HG03066 (cell line): ENCODE data around the gene TGFBRAP1.
A peak's percentile ranks its signal among the peaks of the same experiment; 100 is the strongest.
"Not testable (repeated sequence)": the region's sequence is repeated elsewhere in the genome, so short reads cannot be mapped to it uniquely, and the experiment has no call there.

Source experiments
- ATAC-seq: cut with Tn5 transposase; IDR thresholded peaks from one replicate; pipeline ENCODE4 v1.9.1; 2021; ENCODE audit warnings: low read depth; ENCODE audit not compliant: unreplicated experiment

TGFBRAP1 gene

GRCh38 chr2:105287692-105288091, 41.8 kb downstream of the TGFBRAP1 start:
- peak; percentile 56 for ATAC-seq

GRCh38 chr2:105283532-105283931, 46.0 kb downstream of the TGFBRAP1 start:
- no peak for ATAC-seq

DNA sequence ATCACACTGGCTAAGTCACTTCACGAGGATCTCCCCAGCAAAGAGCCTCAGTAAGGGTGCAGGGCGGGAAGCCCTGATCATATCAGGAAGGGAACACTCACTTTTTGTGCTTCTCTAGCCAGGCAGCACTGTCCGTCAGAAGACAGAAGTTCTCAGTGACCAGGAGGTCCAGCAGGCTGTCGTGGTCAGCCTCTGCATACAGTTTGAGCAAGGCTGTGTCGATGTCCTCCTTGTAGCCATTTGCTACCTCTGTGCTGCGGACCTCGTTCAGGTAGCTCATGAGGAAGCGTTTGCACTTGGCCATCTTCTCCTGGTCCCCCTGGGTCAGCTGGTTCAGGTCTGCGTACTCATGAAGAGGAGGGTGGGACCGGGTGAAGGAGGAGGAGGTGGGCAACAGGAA, 49.3 kb downstream of the TGFBRAP1 start:
- no peak for ATAC-seq

GRCh38 chr2:105279126-105279525, 50.4 kb downstream of the TGFBRAP1 start:
- no peak for ATAC-seq

- no peak for ATAC-seq
Measured at GRCh38 chr2:105278654-105279053, 50.9 kb downstream of the TGFBRAP1 start.

DNA sequence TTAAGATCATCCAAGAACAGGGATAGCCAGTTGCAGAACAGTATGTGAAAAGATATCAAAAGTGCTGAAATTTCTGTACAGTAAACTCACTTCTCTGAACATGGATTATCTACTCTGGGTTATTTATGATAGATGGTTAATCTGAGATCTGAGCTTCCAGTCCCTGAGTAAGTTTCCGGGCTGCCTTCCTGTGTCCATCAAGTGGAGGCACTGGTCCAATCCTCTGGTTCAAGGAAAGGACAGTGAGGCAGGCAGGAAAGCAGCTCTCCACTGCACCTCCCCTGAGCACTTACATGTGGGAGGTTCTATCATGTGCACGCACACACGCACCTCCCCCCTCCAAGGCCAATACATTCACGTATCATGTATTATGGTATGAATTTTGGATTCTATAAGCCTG, 55.5 kb downstream of the TGFBRAP1 start:
- no peak for ATAC-seq

GRCh38 chr2:105272176-105272575, 57.4 kb downstream of the TGFBRAP1 start:
- no peak for ATAC-seq

GRCh38 chr2:105271393-105272045, 58.0 kb downstream of the TGFBRAP1 start:
- ATAC-seq, result no peak

- no peak for ATAC-seq
Measured at GRCh38 chr2:105269426-105269825, 60.1 kb downstream of the TGFBRAP1 start.

DNA sequence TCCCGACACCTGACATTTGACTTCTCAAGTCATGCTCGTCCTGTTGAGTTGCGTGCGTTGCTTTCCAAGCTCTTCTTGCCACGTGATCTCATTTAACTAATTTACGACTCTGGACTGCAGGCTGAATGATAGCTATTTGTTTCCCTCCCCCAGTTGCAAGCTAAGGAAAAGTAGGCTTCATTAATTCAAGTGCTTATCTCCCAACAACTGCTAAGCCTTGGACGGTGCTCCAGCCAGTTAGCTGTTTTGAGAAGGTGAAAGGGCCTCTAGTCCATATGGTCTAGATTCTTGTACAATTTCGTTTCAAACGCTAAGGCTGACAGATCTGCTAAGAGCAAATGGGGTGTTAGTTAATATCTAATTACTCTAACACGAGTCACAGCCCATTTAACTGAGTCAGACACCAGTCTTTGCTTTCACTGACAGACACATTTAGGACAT, 66.9 kb downstream of the TGFBRAP1 start:
- no peak for ATAC-seq

DNA sequence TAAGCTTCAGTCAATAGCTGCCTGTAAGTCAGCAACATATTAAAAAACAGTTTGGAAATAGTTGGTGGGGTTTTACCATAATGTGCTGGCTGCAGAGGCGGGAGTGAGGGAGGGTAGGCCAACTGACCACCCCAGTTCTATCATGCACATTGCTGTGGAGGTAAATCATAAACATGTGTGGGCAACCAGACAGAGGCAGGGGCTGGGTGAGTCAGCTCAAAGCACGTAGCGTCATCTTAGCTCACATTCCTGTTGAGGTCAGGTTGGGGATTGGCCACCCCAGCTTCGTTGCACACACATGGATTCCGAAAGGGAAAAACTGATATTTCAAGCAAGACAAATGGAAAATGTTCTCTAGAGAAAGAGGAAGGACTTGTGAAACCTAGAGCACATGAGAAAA, 68.5 kb downstream of the TGFBRAP1 start:
- no peak for ATAC-seq

DNA sequence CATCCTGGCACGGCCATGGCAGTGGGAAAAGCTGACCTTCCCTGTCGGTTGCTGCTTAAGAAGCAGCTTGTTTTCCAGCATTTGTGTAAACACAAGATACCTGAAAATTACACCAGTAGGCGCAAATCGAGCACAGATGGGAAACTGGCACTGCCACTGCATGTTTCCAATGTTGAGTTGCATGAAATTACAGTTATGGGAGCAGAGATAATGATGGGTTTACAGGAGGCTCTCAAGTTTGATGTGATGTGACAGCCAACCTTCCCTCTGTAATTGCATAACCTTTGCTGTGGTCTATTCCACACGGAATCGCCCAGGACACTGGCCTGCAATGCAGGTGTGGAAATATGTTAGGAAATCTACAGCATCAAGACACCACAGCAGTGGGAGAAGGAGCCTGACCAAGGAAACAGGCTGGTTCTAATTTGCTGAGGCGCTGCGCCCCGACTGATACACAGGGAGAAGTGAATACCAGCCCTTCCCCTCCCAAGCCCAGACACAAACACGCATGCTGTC, 70.6 kb downstream of the TGFBRAP1 start:
- no peak for ATAC-seq

GRCh38 chr2:105257981-105258380, 71.6 kb downstream of the TGFBRAP1 start:
- no peak for ATAC-seq

DNA sequence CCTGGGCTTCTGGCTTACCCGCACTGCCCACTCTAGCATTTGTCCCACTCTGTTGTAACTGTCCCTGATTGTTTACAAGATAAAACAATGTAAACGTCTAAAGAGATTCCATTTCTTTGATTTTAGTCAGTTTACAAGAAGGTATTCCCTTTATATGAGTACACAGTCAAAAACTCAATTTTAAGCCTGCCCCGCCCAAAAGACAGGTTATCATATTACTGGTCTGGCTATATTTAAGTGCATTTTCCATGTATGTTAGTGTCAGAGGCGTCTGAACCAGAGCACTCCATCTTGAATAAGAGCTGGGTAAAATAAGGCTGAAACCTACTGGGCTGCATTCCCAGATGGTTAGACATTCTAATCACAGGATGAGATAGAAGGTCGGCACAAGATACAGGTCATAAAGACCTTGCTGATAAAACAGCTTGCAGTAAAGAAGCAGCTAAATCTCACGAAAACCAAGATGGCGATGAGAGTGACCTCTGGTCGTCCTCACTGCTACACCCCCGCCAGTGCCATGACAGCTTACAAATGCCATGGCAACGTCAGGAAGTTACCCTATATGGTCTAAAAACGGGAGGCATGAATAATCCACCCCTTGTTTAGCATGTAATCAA, 73.0 kb downstream of the TGFBRAP1 start:
- ATAC-seq, result no peak

DNA sequence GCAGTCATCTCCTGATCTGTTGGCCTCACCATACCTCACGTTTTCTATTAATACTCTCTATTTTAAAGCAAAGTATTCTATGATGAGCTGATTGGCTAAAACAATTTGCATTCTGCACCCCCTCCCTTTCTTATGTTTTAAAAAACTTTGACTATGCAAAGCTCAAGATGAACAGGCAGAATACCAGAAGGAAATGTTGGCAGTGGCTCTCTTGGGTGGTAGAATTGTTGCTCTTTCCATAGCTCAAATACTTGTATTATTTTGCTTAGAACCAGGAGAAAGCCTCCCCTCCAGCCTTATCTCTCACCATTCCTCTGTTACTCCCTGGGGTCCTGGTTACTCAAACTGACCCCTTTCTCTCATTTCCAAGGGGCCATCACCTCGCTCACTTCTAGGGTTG, 73.6 kb downstream of the TGFBRAP1 start:
- no peak for ATAC-seq

DNA sequence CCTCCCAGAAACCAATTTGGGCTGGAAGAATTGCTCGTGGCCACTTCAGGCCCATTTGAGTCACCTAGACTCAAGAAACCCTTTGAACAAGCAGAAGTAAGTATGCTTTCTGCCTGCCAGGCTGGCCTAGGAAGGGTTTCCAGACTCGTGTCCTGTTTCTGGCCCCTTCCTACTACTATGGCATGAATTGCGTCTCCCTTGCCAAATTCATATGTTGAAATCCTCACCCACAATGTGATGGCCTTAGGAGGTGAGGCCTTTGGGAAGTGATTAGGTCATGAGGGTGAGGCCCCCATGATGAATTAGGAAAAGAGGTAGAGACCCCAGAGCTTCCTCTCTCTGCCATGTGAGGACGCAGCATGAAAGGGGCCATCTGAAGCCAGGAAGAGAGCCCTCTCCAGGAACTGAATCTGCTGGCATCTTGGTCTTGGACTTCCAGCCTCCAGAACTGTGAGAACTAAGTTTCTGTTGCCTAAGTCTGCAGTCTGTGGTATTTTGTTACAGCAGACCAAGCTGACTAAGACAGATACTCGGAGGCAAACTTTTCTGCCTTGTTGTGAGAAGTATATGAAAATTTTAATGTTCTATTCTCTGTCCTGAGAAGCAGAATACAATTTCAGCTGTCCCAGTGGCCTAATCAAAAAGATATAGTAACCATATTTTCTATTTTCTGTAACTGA, 74.9 kb downstream of the TGFBRAP1 start:
- no peak for ATAC-seq

DNA sequence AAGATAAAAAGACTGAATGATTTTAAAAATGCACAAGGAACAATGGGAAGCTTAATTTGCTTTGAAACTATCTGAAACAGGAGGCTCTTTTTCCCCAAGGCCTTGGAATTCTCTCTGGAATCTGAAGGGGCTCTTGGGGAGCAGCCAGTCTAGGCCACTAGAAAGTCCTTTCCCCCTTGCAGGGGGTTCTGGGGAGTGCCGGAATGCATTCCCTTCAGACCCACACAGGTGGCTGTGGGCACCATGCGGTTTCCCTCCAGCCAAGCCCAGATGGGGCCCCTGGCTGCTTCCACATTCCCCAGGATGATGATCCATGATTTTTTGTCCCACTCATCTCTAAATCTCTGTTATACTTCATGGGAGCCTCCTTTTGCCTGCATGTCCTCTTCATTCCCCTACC, 77.3 kb downstream of the TGFBRAP1 start:
- no peak for ATAC-seq

DNA sequence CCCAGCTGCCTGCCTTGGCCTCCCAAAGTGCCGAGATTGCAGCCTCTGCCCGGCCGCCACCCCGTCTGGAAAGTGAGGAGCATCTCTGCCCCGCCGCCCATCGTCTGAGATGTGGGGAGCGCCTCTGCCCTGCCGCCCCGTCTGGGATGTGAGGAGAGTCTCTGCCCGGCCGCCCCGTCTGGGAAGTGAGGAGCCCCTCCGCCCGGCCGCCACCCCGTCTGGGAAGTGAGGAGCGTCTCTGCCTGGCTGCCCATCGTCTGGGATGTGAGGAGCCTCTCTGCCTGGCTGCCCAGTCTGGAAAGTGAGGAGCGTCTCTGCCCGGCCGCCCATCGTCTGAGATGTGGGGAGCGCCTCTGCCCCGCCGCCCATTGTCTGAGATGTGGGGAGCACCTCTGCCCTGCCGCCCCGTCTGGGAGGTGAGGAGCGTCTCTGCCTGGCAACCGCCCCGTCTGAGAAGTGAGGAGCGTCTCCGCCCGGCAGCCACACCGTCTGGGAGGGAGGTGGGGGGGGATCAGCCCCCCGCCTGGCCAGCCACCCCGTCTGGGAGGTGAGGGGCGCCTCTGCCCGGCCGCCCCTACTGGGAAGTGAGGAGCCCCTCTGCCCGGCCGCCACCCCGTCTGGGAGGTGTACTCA, 78.4 kb downstream of the TGFBRAP1 start:
- ATAC-seq, result not testable (repeated sequence)

DNA sequence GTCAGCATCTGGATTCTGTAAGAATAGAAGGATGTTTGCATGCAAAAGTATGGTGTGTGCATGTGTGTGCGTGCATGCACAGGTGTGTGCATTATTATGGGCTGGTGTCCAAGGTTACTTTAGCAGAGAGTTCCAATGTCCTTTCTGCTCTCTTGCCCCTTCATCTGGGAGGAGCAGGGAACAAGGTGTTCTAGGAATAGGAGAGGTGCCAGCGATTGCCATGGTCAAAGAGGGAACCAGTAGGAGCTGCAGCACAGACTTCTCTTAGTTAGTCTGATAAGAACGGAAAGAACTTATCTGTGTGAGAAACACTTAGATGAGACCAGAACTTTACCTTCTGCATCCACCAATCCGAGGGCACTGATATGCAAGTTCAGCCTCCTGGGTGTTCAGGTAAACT, 79.6 kb downstream of the TGFBRAP1 start:
- no peak for ATAC-seq

GRCh38 chr2:105249181-105249580, 80.4 kb downstream of the TGFBRAP1 start:
- ATAC-seq, result no peak
